NT2/D1 (cell line): ENCODE data around the gene CXCL12.

ENCODE experiments used
- SUZ12 ChIP-seq: IDR thresholded peaks from 2 replicates; pipeline ENCODE4 v1.6.1; 2011; ENCODE audit not compliant: insufficient read length, insufficient read depth; ENCODE audit errors: extremely low read depth
- YY1 ChIP-seq: IDR thresholded peaks from 2 replicates; pipeline ENCODE4 v1.6.1; 2011; ENCODE audit not compliant: insufficient read length, insufficient read depth

GRCh38 chr10:44424957-44425356 lies 40.1 kb upstream of the CXCL12 start:
- TF ChIP-seq YY1 (no peak), SUZ12 (no peak)
